Cerebellar nuclear complex (tissue), 1 donor: ENCODE data around the gene REEP2.

Experiments used
- DNase-seq, 2 experiments: peaks; one replicate each; lab custom pipeline; 2025; lab: John Stamatoyannopoulos, UW

REEP2 gene

DNA sequence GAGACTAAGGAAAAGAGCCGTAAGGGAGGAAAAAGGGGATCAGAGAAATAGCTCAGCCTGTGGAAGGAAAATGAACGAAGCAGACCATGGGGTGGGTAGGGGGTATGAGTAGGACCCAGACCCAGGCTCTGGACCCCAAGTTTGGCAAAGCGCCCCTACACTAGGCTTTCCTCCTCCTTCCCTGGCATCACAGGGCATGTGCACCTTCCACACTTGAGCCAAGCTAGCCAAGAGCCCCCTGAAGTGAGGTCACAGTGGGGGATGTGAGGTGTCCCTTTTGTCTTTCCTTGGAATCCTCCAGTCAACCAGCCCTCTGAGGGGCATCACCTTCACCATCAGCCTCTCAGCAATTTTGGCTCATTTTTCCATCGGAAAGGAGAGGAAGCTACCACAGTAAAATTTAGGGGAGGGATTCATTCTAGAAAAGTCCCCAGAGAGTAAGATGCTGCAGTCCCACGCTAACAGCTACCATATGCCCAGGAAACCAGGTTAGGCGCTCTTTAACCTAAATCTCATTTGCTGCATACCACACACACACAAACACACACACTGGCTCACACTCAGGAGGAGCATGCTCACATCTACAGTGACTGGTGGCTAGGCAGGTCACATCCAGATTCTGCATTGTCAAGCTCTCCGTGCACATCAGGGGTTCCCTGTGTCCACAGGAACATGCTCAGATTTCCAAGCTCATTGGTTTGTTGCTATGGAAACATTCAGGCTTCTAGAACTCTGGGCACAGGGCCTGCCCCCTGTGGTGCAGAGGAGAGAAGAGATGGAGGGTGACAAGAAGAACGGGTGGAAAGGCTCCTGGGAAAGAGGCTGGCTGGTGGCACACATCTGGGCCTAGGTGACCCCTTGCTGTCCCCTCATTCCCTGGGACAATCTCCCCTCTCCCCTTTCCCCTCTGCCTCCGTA, 9.9 kb downstream of the REEP2 start:
- peak; percentile 37 to 85 for DNase-seq

DNA sequence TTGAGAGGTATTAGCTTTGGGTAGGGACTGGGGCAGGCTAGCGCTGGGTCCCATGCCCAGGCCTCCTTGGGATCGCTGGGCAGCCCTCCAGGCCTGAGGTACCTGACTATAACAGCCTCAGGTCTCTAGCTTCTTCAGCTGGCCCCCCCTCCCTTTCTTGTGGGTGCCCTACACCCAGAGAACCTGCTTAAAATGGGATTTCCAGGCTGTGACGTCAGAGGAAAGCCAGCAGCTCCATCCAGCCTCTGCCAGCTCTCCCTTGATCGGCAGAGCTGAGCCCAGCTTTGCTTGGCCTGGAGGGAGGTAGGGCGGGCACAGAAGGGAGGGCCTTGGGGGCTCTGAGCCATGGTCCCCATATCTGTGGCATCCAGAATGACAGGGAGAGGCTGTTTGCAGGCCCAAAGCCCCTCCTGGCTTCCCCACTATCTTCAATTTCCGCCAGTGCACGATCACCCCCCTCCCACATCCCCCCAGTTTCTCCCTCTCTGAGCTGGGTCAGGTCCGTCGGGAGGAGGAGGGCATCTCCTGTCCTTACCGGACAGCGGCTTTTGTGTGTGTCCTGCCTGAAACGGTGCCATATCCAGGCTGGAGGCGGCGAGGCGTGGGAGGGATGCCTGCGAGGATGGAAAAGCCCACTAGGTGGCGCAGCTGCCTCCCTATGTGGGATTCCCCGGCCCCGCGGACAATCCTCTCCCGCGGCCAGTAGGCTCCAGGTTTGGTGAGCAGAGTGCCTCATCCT, 10.8 kb downstream of the REEP2 start:
- peak; percentile 15 to 85 for DNase-seq

DNA sequence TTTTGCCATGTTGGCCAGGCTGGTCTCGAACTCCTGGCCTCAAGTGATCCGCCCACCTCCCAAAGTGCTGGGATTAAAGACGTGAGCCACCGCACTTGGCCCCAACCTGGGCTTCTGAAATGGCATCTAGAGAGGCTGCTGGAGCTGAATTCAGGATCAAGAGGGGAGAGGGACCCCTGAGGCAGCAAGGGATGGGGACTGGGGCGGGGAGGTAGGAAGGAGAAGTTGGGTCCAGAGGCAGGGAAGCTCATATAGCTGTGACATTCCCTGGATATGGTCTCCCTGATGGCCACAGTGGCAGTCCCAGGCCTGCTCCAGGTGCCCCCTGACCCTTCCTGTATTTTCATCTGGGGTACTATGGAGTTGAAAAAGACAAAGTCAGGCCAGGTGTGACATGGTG, 12.1 kb downstream of the REEP2 start:
- no peak for DNase-seq

DNA sequence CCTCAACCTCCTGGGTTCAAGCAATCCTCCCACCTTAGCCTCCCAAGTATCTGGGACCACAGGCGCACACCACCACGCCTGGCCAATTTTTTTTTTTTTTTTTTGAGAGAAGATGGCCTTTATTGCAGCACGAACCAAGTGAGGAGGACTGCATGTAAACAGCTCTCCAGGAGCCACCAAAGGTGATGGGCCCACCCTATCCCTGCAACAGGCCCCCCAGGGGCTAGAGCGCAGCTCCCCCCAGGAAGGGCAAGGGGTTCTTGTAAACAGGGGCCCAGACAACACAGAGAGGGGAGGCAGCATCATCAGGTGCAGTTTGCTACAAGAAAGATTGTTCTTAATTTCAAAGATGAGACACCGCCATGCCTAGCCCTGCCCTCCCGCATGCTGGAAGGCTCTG, 13.9 kb downstream of the REEP2 start:
- no peak for DNase-seq

DNA sequence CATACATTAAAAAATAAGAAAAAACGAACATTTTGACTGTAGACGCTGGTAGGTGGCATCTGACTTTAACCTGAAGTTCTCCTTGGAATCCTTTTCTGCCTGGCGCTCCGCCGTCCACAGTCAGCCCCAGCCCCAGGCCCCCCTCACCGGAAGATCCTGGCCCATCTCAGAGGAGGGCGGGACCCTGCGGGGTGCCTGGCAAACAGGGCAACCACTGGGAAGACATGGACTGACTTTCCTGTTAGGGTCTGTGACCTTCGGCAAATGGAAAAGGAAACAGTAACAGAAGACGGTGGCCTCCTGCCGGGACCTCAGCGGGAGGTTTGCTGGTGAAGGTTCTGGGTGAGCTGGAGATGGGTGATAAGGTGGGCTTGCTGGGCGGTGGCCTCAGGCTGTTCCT, 14.7 kb downstream of the REEP2 start:
- DNase-seq: no peak

DNA sequence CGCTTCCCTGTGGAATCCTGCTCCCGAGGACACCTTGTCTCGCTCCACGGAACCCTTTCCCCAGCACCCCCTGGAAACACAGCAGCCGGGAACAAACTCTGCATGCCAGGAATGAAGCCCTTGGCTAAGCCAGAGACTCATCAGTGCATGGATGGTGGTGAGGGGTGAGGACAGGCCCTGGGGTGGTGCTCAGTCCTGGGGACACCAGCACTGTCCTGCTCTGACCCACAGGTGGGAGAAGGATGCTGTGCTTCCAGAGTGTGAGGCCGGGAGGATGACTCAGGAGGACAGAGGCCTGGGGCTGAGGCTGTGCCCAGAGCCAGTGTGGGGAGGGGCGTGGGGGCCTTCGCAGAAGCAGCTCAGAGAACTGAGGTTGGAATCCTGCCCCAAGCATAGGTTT, 15.3 kb downstream of the REEP2 start:
- DNase-seq: no peak

DNA sequence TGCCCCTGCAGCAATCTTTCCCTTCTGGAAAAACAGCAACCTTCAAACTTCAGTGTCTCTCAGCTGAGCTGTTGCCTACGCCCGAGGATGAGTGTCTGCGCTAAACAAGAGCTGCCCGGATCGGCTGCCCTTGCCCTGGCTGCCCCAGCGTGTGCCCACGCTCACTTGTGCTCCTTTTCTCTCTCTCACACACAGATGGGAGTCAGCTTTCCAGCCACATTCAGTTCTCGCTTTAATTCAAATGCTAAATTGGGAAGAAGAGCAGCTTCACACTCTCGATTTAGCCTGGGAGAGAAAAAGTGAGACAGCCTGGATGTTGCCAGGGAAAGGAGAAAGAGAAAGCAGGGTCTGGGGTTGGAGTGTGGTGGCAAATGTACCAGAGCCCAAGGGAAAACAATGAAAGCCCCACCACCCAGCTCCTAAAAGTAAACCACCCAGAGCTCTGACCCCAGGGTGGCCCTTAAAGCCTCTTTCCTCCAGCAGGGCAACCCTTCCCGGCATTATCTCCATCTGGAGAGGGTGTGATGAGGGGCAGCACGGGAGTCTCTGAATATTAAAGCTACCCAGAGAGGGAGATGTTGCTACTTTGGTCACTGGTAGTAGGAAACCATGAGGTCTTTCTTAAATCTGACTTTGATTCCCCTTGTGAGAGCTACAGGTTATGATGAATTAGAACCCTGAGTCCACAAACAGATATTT, 16.5 kb downstream of the REEP2 start:
- DNase-seq: no peak

DNA sequence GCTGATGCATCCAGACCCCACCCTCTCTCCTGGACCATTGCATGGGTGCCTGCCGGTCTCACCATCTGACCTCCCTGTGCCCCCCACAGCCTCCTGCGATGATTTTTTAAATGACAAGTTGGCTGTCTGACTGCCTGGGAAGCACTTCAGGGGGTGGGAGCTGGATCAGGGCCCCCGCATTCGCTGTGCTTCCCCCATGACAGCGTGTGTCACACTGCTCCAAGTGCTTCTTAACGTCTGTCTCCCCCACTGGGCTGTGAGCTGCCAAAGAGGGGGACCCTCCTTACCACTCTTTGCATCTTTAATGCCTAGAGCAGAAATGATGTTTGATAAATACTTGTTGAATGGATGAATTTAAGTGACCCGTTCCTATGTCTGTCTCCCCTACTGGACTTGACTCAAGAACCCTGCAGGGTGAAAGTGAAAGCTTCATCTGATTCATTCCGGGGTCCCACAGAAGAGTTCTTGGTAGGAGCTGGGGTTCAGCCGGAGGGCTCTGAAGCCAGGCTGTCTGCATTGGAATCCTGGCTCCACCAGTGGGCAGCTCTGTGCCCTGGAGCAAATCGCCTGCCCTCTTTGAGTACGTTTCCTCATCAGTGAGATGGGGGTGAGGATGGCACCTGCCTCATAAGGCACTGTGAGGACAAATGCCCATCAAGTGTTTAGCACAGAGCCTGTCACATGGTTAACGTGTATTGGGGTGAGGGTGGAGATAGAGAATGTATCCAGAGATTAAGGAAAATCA, 18.8 kb downstream of the REEP2 start:
- no peak for DNase-seq

DNA sequence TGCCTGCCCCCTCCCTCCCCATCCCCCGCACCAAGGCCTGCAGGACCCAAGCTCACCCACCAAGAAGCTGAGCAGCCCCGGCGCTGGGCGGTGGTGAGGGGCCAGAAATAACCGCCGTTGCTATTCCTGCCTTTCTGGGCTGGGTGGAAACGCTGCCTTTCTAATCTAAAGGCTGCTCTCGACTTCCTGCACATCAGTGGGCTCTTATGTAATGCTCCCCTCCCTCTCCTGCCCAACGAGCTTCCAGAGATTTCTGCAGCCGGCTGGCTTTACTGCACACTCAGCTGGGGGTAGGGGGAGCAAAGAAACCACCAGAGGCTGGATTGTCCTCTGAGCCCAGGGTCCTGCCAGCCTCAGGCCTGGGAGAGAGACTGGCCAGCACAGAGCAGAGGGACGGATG, 19.5 kb downstream of the REEP2 start:
- no peak for DNase-seq

DNA sequence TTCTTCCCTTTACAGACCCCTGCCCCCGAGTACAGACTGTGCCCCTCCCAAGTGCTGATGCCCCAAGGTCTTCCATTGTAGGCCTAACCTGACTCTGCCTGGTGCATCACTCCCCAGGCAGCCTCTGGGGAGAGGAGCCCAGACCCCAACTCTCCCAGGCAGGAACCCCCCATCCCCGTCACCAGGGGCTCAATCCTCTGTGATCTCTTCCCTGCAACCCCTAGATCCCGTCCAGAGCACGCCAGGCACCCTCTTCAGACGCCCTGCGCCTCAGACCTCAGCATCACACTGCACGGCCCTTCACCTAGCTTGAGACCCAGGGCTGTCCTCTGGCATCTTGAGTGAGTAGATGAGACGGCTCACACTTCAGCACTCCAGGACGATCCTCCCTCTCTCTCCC, 20.0 kb downstream of the REEP2 start:
- no peak for DNase-seq

DNA sequence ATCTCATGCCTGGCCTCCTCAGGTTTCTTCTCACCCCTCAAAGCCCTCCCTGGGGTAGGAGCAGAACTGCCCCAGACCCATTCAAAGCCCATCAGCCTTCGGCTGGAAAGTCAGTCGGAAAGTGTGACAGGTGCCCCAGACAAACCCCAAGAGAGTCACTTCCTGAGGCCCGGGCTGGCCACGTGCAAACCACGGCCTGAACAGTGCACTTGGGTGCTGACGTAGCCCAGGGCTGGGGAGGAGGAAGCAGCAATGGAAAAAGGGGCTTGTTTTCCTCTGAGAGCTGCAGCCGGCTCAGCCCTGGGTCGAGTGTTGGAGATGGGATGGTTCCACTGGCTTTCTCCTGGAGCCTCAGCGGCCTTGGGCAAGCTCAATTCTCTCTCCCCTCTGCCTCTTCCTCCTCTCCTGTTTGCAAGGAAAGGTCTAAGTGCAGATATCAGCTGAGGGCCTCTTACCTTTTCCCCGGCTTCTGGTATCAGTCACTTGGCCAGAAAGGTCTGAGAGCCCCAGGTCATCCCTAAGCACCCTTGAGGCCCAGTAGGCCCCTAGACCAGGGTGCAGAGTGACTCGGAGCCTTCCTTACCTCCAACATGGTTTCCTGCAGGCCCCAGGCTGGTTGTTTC, 20.6 kb downstream of the REEP2 start:
- no peak for DNase-seq

DNA sequence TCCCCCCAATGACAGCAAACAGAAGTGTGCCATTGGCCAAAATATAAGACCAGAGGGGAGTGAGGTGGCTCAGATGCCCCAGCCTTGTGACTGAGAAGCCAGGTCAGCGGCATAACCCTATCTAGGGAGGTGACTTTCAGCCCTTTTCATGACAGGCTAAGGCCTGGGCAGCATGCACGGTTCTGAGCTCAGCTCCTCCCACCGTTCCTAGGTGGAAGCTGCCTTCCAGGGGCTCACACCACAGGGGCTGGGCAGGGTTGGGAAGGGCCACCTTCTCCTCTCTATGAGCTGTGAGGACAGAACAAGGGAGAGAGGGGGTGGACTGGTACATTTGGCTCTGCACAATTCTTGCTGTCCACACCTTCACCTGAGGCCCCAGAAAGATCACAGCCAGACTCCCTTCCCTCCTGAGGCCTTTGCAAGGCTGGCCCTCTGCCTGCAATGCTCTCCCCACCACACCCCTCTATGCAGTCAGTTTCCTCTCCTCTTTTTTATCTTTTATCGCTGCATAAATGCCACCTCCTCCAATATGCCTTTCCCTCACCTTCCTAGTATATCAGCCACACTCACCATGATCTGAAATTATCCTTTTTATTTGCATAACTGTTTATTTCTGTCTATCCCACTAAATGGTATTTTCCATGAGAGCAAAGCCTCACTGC, 21.3 kb downstream of the REEP2 start:
- DNase-seq: no peak

DNA sequence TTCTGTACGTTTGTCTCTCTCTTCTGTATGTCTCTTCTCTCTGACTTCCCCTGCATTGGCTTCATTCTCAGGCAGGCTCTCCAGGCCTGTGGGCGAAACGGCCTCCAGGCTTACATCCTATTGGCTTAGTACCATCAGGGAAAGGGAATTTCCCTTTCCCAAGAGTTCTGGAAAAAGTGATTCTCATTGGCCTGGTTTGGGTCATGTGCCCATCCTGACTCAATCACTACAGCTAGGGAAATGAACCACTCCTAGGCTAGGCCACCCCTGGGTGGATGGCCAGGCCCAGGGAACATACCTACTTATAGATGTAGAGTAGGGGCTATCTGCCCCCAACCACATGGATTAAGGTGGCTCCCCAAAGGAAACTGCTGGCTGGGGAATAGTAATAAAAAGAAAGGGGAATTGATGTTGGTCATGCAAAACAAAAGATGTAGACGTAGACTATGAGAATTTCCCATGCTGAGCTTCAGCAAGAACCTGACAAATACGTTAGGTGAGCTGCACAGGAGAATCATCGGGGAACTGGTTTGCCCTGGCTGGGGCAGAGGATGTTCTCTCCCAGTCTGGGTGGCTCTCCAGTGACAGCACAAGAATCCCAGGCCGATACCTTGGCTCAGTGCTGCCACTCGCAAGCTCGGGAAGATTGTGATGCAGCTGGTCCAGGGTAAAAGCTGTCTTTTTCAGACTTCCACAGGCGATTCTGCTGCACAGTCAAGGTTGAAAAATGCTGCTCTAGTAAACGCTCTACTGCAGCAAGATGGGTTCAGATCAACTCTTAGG, 22.7 kb downstream of the REEP2 start:
- DNase-seq: no peak

DNA sequence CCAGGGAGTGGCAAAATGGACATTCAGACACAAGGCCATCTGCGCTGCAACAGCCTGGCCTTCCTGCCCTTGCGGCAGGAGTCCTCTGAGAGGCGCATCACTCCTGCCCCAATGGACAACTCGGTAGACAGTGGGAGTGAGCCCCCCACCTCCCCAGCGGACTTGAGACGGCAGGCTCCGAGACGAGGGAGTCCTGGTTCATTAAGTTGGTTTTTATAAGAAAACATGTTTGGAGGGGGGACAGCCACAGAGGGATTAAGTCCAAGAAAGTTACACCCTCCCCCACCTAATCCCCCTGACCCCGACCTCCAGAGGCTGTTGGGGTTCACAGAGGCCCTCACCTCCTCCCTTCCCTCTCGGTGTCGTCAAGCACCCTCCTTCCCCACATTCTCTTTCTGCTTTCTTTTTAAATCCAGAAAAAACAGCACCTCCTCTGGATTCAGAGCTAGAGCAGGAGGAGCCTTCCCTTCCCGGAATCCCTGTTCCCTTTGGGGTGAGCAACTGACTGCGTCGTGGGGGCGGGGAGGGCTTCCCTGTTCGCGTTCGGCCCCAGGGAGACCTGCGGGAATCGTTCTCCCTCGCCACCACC, 24.7 kb downstream of the REEP2 start:
- DNase-seq: no peak

DNA sequence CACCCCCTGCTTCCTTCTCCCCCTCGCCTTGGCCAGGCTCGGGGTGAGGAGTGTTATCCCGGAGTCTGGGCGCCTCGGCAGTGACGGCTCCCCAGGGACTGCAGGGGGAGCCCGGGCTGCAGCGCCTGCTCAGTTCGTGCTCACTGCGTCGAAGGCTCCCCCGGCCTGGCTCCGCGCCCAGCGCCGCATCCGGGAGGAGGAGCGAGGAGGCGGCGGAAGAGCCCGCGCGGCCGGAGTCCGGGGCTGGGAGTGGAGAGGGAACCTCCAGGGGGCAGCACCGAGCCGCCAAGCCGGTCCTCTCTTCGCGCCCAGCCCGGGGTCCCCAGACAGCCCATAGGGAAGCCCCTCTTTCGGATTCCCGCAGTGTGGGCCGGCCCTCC, 25.1 kb downstream of the REEP2 start:
- no peak for DNase-seq

DNA sequence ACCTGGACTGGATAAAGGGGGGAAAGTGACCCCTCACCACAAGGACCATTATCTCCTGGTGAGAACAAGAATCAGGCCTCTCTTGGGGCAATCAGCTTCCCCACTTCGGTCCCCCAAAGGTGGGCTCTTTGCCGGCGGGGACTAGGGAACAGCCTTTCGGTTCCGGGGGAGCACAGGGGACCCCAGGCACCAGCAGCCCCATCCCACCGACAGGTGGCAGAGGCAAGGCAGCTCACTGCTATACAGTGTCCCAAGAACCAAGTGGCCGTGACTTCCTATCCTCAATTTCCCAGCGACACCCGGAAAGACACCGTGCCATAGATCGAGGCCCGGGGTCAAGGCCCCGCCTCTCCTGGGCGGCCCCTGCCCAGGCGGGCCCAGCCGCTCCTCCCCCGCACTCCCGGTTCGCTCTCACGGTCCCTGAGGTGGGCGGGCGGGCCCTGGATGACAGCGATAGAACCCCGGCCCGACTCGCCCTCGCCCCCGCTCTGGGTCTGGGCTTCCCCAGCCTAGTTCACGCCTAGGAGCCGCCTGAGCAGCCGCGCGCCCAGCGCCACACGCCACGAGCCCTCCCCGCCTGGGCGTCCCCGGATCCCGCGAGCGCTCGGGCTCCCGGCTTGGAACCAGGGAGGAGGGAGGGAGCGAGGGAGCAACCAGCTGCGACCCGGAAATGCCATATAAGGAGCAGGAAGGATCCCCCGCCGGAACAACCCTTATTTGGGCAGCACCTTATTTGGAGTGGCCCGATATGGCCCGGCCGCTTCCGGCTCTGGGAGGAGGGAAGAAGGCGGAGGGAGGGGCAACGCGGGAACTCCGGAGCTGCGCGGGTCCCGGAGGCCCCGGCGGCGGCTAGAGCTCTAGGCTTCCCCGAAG, 25.8 kb downstream of the REEP2 start:
- peak; percentile 89 to 94 for DNase-seq

DNA sequence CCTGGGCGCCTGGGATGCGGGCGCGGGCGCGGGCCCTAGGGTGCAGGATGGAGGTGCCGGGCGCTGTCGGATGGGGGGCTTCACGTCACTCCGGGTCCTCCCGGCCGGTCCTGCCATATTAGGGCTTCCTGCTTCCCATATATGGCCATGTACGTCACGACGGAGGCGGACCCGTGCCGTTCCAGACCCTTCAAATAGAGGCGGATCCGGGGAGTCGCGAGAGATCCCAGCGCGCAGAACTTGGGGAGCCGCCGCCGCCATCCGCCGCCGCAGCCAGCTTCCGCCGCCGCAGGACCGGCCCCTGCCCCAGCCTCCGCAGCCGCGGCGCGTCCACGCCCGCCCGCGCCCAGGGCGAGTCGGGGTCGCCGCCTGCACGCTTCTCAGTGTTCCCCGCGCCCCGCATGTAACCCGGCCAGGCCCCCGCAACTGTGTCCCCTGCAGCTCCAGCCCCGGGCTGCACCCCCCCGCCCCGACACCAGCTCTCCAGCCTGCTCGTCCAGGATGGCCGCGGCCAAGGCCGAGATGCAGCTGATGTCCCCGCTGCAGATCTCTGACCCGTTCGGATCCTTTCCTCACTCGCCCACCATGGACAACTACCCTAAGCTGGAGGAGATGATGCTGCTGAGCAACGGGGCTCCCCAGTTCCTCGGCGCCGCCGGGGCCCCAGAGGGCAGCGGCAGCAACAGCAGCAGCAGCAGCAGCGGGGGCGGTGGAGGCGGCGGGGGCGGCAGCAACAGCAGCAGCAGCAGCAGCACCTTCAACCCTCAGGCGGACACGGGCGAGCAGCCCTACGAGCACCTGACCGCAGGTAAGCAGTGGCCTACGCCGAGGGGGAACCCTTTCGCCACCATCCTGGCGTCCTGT, 26.6 kb downstream of the REEP2 start, which contains the start of gene EGR1:
EGR1 (plus strand) TSS at position 219 of the 864 bp plus-strand sequence; CDS start at position 502, 283 bp downstream.
- peak; percentile 86 to 98 for DNase-seq
